ENCODE data around the gene WHAMM. TPM values are rescaled to one million over a fixed set of nuclear protein-coding genes. Genes with fewer than 3 reads are reported as not detected.
A peak's percentile ranks its signal among the peaks of the same experiment; 100 is the strongest.

The WHAMM gene
- total RNA-seq, 4 donors from 2014 or later, result 14.1 to 22.1 (median 21.8) TPM

DNA sequence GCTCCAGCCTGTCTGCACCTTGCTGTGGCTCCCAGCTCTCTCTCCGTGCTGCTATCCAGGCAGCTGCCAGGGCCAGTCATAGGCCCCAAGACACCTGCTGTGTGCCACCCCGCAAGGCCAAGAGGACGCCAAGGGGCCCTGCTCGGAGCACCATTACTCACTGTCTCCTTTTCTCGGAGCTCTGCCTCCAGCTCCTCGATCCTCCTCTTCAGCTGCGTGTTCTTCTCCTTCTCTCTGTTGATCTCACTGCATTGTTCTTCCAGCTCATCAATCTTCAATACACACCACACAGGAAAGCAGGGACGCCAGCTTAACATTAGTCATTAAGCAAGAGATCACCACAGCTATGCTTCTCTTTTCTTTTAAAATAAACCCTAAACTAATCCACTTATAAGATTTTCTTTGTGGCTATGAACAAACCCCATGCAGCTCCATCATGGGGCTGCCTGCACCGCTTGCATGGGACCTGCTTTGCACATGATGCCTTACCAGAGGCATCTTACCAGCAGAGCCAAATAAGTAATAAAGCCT, 42.6 kb downstream of the WHAMM start:
- DNase-seq (no peak), ATAC-seq (no peak)
- no peak for TF ChIP-seq POLR2A (IDR thresholded peaks at IDR 0.05)
- TF ChIP-seq, protein P1, sequence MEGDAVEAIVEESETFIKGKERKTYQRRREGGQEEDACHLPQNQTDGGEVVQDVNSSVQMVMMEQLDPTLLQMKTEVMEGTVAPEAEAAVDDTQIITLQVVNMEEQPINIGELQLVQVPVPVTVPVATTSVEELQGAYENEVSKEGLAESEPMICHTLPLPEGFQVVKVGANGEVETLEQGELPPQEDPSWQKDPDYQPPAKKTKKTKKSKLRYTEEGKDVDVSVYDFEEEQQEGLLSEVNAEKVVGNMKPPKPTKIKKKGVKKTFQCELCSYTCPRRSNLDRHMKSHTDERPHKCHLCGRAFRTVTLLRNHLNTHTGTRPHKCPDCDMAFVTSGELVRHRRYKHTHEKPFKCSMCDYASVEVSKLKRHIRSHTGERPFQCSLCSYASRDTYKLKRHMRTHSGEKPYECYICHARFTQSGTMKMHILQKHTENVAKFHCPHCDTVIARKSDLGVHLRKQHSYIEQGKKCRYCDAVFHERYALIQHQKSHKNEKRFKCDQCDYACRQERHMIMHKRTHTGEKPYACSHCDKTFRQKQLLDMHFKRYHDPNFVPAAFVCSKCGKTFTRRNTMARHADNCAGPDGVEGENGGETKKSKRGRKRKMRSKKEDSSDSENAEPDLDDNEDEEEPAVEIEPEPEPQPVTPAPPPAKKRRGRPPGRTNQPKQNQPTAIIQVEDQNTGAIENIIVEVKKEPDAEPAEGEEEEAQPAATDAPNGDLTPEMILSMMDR (IDR thresholded peaks at IDR 0.05 in 4 of 5, conservative IDR thresholded peaks at IDR 0.05 in 1 of 5), result no peak
- peaks cover 0 to 12% of the 10 kb centered on the region in 2 donors for H3K36me3 ChIP-seq
- peaks cover 12% of the 10 kb centered on the region in 2 donors for H3K4me1 ChIP-seq
- H3K27ac ChIP-seq, result no peak overlapping the region
- intact Hi-C loops (cut with DNase I; ENCODE audit: low total_unique reads) (no loop called here), in situ Hi-C loops (cut with MboI; ENCODE audit: low sequenced_read_pairs in 4 of 4) (loop anchor here (5.0 to 10.0 kb wide), 2 partner anchors 150 to 153 kb away; no protein-coding TSS in a partner anchor)
- H3K9me3 ChIP-seq, result no peaks in the 10 kb centered on the region
- no peak overlapping the region for H3K4me3 ChIP-seq
- H3K27me3 ChIP-seq, result no peaks in the 10 kb centered on the region

DNA sequence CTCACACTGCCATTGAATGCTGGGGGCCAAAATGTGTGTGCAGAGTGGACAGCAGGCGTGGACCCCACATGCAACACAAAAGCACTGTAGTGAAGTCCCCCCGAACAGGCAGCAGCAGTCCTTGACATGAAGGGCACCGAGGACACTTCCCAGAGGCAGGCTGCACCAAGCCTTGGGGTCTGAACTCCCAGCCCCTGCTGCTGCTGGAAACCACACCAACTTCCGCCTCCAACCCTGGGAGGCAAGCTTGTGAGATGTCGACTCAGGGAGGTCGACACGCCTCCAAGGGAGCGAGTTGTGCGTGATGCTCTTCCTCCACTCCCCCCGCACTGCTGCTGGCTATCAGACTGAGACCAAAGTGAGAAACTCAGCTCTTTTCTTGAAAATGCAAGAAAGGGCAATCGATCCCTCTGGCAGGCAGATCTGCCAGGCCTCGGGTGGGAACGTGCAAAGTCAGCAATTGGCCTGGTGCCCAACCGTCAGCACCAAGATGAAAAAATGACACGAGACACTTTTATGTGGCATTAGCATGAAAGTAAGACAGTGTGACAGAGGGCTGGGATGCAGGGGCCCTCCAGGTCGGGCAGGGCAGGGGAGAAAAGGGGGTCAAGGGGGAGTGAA, 43.6 kb downstream of the WHAMM start:
- intact Hi-C loops (cut with DNase I; ENCODE audit: low total_unique reads) (no loop called here), in situ Hi-C loops (cut with MboI; ENCODE audit: low sequenced_read_pairs in 4 of 4) (loop anchor here (5.0 to 10.0 kb wide), 2 partner anchors 149 to 152 kb away; no protein-coding TSS in a partner anchor)
- DNase-seq, result no peak

DNA sequence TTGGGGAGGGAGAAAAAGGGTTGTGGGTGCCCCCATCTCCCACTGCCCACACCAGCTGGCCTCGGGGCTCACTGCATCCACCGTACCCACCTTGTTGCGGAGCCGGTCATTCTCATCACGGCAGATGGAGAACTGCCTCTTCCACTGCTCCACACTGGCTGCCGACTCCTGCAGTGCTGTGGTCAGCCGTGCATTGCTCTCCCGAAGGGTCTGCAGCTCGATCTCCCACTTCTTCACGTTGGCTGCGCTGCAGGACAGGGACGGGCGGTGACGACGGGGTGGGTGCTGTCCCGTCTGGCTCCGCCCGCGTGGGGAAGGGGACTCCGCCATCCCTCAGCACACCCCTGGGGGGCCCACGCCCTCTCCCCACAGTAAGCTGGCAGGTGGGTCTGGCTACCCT, 45.1 kb downstream of the WHAMM start:
- H3K4me3 ChIP-seq, result no peak overlapping the region
- H3K27ac ChIP-seq, result no peak overlapping the region
- H3K9me3 ChIP-seq, result no peaks in the 10 kb centered on the region
- in situ Hi-C loops (cut with MboI; ENCODE audit: low sequenced_read_pairs in 4 of 4) (loop anchor here (5.0 to 10.0 kb wide), 2 partner anchors 148 to 150 kb away; no protein-coding TSS in a partner anchor), intact Hi-C loops (cut with DNase I; ENCODE audit: low total_unique reads) (no loop called here)
- H3K36me3 ChIP-seq, result peaks cover 0 to 12% of the 10 kb centered on the region in 2 donors
- no peak for ATAC-seq
- H3K27me3 ChIP-seq, result no peaks in the 10 kb centered on the region
- TF ChIP-seq, protein P1 (IDR thresholded peaks at IDR 0.05 in 4 of 5, conservative IDR thresholded peaks at IDR 0.05 in 1 of 5), result no peak
- no peak for TF ChIP-seq POLR2A (IDR thresholded peaks at IDR 0.05)
- DNase-seq, result no peak
- H3K4me1 ChIP-seq, result peaks cover 4% of the 10 kb centered on the region in 2 donors

More for the DNA sequence above, 43.6 kb downstream of the WHAMM start:
- ATAC-seq, result no peak
- H3K4me1 ChIP-seq, result peaks cover 12% of the 10 kb centered on the region in 2 donors
- H3K36me3 ChIP-seq, result peaks cover 0 to 12% of the 10 kb centered on the region in 2 donors
- TF ChIP-seq, protein P1 (IDR thresholded peaks at IDR 0.05 in 4 of 5, conservative IDR thresholded peaks at IDR 0.05 in 1 of 5), result no peak
- no peak for TF ChIP-seq POLR2A (IDR thresholded peaks at IDR 0.05)
- no peak overlapping the region for H3K4me3 ChIP-seq
- no peaks in the 10 kb centered on the region for H3K27me3 ChIP-seq
- H3K27ac ChIP-seq, result no peak overlapping the region
- H3K9me3 ChIP-seq, result no peaks in the 10 kb centered on the region

DNA sequence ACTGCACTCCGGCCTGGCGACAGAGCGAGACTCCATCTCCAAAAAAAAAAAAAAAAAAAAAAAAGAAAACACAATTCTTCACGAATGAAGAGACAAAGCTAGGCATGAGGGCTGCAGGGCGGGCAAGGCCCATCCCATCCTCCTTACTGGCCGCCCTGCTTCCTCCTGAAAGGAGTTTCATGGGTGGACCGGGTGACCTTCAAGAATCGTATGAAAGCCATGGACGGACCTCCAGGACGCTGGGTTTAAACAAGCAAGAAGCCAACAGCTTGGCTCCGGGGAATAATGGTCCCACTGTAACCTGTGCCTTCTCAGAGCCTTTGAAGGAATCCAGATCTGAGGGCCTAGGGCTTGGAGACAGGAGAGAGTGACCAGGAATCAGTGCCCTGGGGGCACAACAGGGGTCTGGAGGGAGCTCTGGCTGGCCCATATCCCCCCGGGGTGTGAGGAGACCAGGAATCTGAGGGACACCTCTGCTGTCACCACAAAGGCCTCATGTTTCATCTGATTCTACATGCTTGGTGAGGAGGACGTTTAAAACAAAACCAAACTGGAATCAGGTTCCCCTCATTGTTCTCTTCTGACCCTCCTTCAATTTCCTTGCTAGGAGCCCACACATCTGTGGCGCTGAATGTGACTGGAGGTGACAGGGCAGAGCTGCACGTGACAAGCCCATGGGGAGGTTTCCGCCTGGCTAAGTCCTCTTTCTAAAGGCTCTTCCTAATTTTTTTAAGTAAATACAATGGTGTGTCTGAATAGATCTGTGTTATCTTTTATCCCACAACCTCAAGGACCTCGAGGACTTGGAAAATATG, 46.1 kb downstream of the WHAMM start:
- intact Hi-C loops (cut with DNase I; ENCODE audit: low total_unique reads), result no loop called here
- no peaks in the 10 kb centered on the region for H3K4me1 ChIP-seq
- ATAC-seq (no peak), DNase-seq (no peak)
- in situ Hi-C loops (cut with MboI; ENCODE audit: low sequenced_read_pairs in 4 of 4), result loop anchor here in 2 of 4 donors (10.0 kb wide), 1 partner anchor 149 kb away; no protein-coding TSS in a partner anchor
- H3K27ac ChIP-seq, result peak overlapping the region in 1 of 4 donors; percentile 18
- H3K4me3 ChIP-seq, result no peak overlapping the region
- peaks cover 0 to 12% of the 10 kb centered on the region in 2 donors for H3K36me3 ChIP-seq
- H3K27me3 ChIP-seq, result no peaks in the 10 kb centered on the region
- TF ChIP-seq, protein P1 (IDR thresholded peaks at IDR 0.05 in 4 of 5, conservative IDR thresholded peaks at IDR 0.05 in 1 of 5), result no peak
- no peak for TF ChIP-seq POLR2A (IDR thresholded peaks at IDR 0.05)
- H3K9me3 ChIP-seq, result no peaks in the 10 kb centered on the region
